T-helper 17 cell (primary cell): Measurements from ENCODE around the gene CUL1. TPM values are rescaled to one million over a fixed set of nuclear protein-coding genes. Genes with fewer than 3 reads are reported as not detected.
A peak's percentile ranks its signal among the peaks of the same experiment; 100 is the strongest.

ENCODE experiments used
- ATAC-seq: fragments of 150-1000 bp; cut with Tn5 transposase; 2 replicates; pipeline ENCODE4 v1.10.0; 2021; ENCODE audit warnings: mild to moderate bottlenecking, moderate library complexity
- DNase-seq, 3 donors: peaks; one replicate each; pipeline versions ENCODE4 v3.0.0 to v3.0.0-alpha.2; 2020 to 2021
- H3K9me3 ChIP-seq: one replicate; pipeline ENCODE4 v1.7.0; 2013; ENCODE audit warnings: low read length, mild to moderate bottlenecking; ENCODE audit not compliant: control insufficient read depth, poor library complexity, severe bottlenecking
- H3K27ac Mint-ChIP-seq: one replicate; pipeline ENCODE4 v1.8.0; 2022; ENCODE audit warnings: mild to moderate bottlenecking, moderate library complexity, mixed read lengths
- H3K27me3 Mint-ChIP-seq: one replicate; pipeline ENCODE4 v1.8.0; 2022; ENCODE audit warnings: mixed read lengths
- H3K36me3 Mint-ChIP-seq: one replicate; pipeline ENCODE4 v1.8.0; 2022; ENCODE audit warnings: low read depth, mixed read lengths
- H3K4me1 Mint-ChIP-seq: one replicate; pipeline ENCODE4 v1.8.0; 2022; ENCODE audit warnings: mild to moderate bottlenecking, mixed read lengths
- H3K4me3 Mint-ChIP-seq: one replicate; pipeline ENCODE4 v1.8.0; 2022; ENCODE audit warnings: mild to moderate bottlenecking, moderate library complexity, mixed read lengths
- total RNA-seq, 4 donors: library from RNA in 2 of 4; stranded (reverse) in 2 of 4; gene quantifications; one replicate each; pipeline ENCODE4 v1.2.3 and lab custom pipeline; 2022 to 2026

The CUL1 gene
- total RNA-seq, 2 donors from 2014 or later = 39.7 to 41.4 TPM

DNA sequence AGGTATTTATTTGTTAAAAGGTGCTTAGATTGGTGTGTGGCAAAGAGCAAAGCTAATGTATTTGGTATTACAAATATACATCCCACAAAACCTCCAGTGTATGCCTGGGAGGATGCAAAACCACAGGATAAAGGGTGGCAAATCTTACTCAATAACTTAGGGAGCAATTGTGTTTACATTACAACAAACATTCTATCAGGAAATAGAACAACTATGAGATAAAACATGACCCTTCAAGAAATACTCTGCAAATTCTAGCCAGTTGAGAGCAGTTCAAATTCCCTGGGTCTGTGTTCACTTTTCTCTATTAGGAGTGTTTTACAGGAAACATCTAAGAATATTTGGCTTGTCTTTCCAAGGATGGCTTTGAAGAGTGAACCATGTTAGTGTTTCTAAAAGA is 64.9 kb downstream of the CUL1 start:
- no peak overlapping the region for H3K27ac Mint-ChIP-seq
- H3K36me3 Mint-ChIP-seq = peaks cover 4% of the 10 kb centered on the region

DNA sequence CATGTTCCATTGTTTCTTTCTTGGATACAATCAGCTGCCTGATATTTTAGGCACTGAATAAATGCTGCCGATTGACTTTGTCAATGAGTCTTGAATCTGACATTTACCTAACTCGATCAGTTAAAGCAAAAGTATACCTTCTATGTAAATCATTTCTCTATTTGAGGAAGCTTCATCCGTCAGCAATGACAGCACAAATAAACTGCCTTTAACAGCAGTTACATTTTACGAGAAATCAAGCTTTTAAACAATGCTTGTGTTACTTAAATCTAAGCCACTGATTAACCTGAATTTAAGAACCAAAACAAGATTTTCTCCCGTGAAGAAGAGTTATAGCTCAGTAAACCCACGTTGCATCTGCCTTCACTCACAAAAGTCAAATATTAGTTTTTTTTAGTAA is 71.3 kb downstream of the CUL1 start:
- no peaks in the 10 kb centered on the region for H3K9me3 ChIP-seq
- no peak for ATAC-seq
- no peaks in the 10 kb centered on the region for H3K27me3 Mint-ChIP-seq
- peak overlapping the region; percentile 14 for H3K27ac Mint-ChIP-seq
- H3K4me1 Mint-ChIP-seq = peaks cover 24% of the 10 kb centered on the region
- no peak for DNase-seq
- no peak overlapping the region for H3K4me3 Mint-ChIP-seq
- peaks cover 4% of the 10 kb centered on the region for H3K36me3 Mint-ChIP-seq

More for the DNA sequence above, 64.9 kb downstream of the CUL1 start:
- Mint-ChIP-seq H3K4me3 (no peak overlapping the region), H3K4me1 (peaks cover 3% of the 10 kb centered on the region), H3K27me3 (no peaks in the 10 kb centered on the region)
- H3K9me3 ChIP-seq = no peaks in the 10 kb centered on the region
- DNase-seq (no peak), ATAC-seq (no peak)

DNA sequence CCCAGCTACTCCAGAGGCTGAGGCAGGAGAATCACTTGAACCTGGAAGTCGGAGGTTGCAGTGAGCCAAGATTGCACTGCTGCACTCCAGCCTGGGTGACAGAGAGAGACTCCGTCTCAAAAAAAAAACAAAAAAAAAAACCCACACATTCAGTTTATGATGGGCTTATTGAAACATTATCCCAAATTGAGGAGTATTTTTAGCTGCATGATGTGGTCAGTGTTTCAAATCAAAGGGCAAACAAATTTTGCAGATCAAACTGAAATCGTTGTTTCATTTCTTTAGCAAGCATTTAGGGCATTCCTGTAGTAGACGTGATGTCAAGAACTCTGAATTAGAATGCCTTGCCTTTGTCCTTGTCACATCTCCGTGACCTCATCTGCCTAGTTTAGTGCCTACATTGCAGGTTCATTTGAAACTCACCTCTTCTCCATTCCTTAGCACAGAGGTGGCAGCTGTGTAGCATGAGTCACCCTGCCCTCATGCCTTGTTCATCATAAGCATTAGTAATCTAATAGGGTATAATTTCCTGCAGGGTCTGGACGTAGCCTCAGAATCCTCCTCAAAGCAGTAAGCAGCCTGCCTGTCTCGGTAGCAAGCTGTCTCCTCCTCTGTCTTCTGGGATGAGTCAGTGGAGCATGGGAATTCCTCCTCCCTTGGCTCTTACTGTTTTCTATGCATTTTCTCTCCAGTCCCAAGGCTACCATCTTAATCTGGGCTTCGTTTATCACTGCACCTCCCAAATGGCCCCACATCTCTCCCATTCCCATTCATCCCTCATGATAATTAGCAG is 73.8 kb downstream of the CUL1 start:
- peak overlapping the region; percentile 94 for H3K27ac Mint-ChIP-seq
- peaks cover 31% of the 10 kb centered on the region for H3K4me1 Mint-ChIP-seq
- no peak overlapping the region for H3K4me3 Mint-ChIP-seq
- no peak for DNase-seq
- no peaks in the 10 kb centered on the region for H3K9me3 ChIP-seq
- peak; percentile 12 for ATAC-seq
- peaks cover 7% of the 10 kb centered on the region for H3K36me3 Mint-ChIP-seq
- no peaks in the 10 kb centered on the region for H3K27me3 Mint-ChIP-seq

DNA sequence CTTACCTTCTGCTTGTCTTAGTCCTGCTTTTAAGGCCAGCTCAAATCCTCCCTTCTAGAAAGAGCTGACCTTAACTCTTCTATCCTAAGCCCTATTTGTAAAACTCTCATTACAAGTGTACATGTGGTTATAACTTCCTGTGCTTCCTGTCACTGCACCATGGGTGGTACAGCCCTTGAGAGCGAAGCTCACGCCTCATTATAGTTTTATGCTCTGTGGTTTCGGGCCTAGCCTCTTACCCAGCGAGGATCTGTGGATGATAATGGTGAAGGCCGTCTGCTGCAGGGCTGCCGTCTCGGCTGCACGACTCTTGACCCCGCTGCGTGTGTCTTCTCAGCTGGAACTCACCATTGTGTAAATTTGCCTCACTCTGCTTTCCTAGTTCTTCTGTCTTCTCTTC is 74.6 kb downstream of the CUL1 start:
- H3K27me3 Mint-ChIP-seq = no peaks in the 10 kb centered on the region

DNA sequence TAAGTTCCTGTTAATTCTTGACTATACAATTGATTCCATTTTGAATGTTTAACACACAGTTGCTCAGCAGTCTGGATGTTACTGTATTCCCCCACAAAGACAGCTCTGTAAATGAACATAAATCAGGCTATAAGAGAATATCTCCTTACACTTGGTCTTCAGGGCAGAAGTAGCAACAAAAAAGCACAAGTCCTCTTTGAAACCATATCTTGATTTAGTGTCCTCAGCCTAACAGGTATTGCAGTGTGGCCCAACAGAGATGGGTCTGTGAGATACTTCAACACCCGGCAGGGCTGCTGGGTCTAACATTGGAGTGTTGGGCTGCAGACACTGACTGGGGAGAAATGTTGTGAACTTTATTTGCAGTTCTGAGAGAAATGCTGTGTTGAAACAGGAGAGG is 75.8 kb downstream of the CUL1 start:
- no peak for ATAC-seq
- Mint-ChIP-seq H3K27ac (no peak overlapping the region), H3K27me3 (no peaks in the 10 kb centered on the region), H3K36me3 (peaks cover 4% of the 10 kb centered on the region), H3K4me1 (peaks cover 36% of the 10 kb centered on the region), H3K4me3 (no peak overlapping the region)
- H3K9me3 ChIP-seq = no peaks in the 10 kb centered on the region
- no peak for DNase-seq

More for the DNA sequence above, 74.6 kb downstream of the CUL1 start:
- ATAC-seq (peak; percentile 98), DNase-seq (no peak)
- peak overlapping the region; percentile 94 for H3K27ac Mint-ChIP-seq
- no peaks in the 10 kb centered on the region for H3K9me3 ChIP-seq
- peaks cover 4% of the 10 kb centered on the region for H3K36me3 Mint-ChIP-seq
- H3K4me3 Mint-ChIP-seq = peak overlapping the region; percentile 86
- H3K4me1 Mint-ChIP-seq = peaks cover 32% of the 10 kb centered on the region

DNA sequence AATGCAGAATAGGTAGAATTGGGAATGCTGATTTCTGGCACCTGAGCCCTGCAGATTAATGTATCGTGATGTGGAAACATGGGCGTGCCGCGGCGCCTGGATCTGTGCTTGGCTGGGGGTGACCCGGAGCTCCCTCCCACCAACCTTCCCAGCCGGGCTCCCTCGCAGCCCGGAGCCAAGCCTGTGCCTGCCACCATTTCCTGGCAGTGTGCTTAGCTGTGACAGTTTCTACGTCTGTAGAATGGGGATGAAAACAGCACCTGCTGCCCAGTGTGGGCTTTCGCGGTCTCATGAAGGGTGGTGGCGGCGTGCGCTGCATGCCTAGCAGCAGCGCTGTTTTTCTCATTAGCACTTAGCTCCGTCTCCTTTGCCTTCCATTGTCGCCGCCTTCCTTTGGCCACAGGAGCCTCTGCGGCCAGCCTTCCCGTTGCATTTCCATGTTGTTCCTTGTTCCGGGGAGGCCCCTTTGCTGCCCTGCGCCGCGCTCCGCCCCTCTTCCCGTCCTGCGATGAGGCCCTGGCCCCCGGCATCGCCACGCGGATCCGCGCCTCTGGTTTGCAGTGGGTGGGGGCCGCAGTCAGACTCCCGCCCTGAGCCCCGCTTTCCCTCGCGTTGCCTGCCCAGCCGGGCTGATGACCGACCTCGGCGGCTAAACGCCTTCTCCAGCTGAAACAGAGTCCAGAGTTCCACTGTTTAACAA is 84.2 kb downstream of the CUL1 start:
- H3K4me3 Mint-ChIP-seq = no peak overlapping the region
- peaks cover 10% of the 10 kb centered on the region for H3K4me1 Mint-ChIP-seq
- no peak for DNase-seq
- H3K36me3 Mint-ChIP-seq = peaks cover 11% of the 10 kb centered on the region
- ATAC-seq = no peak
- no peak overlapping the region for H3K27ac Mint-ChIP-seq
- no peaks in the 10 kb centered on the region for H3K27me3 Mint-ChIP-seq
- H3K9me3 ChIP-seq = no peaks in the 10 kb centered on the region

DNA sequence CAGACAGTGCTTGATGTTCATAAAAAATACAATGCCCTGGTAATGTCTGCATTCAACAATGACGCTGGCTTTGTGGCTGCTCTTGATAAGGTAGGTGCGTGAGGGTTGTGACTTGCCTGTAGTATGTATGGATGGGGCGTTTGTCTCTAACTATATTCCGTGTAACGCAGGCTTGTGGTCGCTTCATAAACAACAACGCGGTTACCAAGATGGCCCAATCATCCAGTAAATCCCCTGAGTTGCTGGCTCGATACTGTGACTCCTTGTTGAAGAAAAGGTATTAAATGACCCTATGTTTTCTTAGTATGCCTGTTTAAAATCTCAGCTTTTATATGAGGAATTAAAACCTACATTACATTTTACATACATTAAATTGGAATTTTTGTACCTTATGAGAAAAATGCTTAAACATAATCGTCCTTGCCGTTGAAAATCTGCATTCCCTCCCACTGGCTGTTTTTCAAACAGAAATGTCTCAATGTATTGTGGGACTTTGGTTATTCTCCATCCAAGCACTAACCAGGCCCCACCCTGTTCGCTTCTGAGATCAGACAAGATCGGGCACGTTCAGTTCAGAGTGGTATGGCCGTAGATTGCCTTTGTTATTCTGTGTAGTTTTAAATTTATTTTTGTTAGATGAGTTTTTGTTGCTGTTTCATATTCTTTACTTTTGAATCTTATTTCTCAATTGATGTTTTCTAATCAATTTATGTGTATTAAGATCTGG is 85.3 kb downstream of the CUL1 start:
- no peaks in the 10 kb centered on the region for H3K9me3 ChIP-seq
- DNase-seq (no peak), ATAC-seq (no peak)
- peaks cover 14% of the 10 kb centered on the region for H3K36me3 Mint-ChIP-seq
- H3K27ac Mint-ChIP-seq = no peak overlapping the region
- no peaks in the 10 kb centered on the region for H3K27me3 Mint-ChIP-seq
- H3K4me3 Mint-ChIP-seq = no peak overlapping the region
- H3K4me1 Mint-ChIP-seq = peaks cover 10% of the 10 kb centered on the region

DNA sequence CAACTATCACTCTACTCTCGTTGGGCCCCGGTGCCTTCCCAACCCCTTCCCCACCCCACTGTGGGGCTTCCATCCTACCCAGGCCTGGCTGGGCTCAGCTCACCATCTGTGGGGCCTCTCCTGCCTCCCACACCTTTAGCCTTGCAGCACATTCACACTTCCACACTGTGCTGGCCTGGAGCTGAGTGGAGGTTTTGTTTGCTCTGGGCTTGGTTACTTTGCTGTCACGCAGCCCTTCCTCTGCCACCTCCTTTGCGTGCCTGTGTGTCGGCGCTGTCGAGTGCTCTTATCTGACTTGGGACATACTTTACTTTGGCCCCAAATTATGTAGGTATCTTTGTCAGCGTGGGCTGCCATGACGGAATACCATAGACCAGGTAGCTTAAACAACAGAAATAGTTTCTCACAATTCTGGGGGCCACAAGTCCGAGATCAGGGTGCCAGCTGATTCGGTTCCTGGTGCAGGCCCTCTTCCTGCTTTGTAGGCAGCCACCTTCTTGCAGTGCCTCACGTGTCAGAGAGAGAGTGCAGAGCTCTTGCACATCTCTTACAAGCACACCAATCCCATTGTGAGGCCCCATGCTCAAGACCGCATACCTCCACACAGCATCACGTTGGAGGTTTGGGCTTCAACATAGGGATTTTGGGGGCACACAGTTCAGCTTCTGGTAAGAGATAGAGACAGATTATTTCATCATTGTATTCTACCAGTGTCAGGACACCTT is 89.0 kb downstream of the CUL1 start:
- H3K9me3 ChIP-seq = no peaks in the 10 kb centered on the region
- no peak for ATAC-seq
- Mint-ChIP-seq H3K27me3 (no peaks in the 10 kb centered on the region), H3K36me3 (peaks cover 11% of the 10 kb centered on the region), H3K27ac (no peak overlapping the region), H3K4me3 (no peak overlapping the region), H3K4me1 (no peaks in the 10 kb centered on the region)
- DNase-seq = no peak

DNA sequence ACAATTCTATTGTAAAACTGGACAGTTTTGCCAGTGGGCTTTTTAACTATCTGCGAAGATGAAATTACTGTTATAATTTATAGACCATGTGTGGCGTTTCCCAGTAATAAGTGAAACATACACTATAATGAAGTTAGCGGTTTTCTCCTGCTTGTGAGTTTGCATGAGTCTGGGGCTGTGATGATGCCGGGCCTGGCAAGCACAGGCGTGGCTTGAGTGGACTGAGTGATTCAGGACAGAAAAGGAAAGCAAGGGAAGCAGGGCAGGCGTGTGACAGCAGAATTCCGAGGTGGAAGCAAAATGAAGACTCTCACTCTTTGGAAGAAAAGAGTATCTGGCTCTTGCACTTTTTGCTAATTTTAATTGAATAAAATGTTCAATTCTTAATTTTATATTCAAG is 90.5 kb downstream of the CUL1 start:
- Mint-ChIP-seq H3K36me3 (peaks cover 13% of the 10 kb centered on the region), H3K27ac (no peak overlapping the region)

DNA sequence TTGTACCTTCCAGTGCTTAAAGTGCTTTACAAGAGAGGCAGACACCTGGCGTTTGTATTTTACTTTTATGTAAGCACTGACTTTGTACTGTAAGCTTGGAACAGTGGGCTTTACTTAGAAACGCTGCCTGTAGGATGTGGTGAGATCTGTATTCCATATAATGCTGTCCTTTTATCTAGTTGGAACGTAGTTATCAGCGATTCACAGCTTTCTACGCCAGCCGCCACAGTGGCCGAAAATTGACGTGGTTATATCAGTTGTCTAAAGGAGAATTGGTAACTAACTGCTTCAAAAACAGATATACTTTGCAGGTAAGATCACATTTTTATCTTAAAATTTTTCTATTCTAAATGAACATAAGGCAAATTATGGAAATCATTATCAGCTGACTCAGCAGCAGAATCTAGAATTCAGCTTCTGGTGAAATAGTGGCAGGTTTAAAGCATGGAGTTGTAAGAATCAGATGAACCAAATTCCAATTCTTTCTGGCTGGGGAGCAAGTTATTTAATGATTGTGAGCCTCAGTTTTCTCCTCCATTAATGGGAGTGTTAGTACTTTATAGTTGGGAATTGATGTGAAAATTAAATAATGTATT is 91.5 kb downstream of the CUL1 start:
- DNase-seq = no peak
- Mint-ChIP-seq H3K36me3 (peaks cover 13% of the 10 kb centered on the region), H3K4me1 (no peaks in the 10 kb centered on the region), H3K27me3 (no peaks in the 10 kb centered on the region), H3K27ac (no peak overlapping the region), H3K4me3 (no peak overlapping the region)
- no peaks in the 10 kb centered on the region for H3K9me3 ChIP-seq
- no peak for ATAC-seq

More for the DNA sequence above, 90.5 kb downstream of the CUL1 start:
- ATAC-seq (no peak), DNase-seq (no peak)
- no peaks in the 10 kb centered on the region for H3K4me1 Mint-ChIP-seq
- peak overlapping the region; percentile 36 for H3K4me3 Mint-ChIP-seq
- H3K9me3 ChIP-seq = no peaks in the 10 kb centered on the region
- no peaks in the 10 kb centered on the region for H3K27me3 Mint-ChIP-seq

DNA sequence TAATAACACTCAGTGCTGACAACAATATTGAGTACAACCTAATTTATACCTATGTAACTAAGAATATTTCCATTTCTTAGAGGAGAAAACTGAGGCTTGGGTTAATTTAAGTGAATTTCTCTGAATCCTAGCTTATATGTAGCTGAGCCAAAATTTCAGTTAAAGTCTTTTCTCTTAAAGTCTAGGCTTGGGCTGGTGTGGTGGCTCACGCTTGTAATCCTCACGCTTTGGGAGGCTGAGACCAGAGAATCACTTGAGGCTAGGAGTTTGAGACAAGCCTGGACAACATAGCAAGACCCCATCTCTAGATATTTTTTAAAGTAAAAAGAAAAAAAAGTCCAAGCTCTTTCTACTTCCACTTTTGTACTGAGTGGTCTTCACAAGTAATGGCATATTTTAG is 92.1 kb downstream of the CUL1 start:
- no peak for ATAC-seq
- H3K27ac Mint-ChIP-seq = no peak overlapping the region
- peaks cover 13% of the 10 kb centered on the region for H3K36me3 Mint-ChIP-seq
- H3K9me3 ChIP-seq = no peaks in the 10 kb centered on the region
- H3K4me3 Mint-ChIP-seq = no peak overlapping the region
- no peaks in the 10 kb centered on the region for H3K27me3 Mint-ChIP-seq
- H3K4me1 Mint-ChIP-seq = no peaks in the 10 kb centered on the region
- no peak for DNase-seq

DNA sequence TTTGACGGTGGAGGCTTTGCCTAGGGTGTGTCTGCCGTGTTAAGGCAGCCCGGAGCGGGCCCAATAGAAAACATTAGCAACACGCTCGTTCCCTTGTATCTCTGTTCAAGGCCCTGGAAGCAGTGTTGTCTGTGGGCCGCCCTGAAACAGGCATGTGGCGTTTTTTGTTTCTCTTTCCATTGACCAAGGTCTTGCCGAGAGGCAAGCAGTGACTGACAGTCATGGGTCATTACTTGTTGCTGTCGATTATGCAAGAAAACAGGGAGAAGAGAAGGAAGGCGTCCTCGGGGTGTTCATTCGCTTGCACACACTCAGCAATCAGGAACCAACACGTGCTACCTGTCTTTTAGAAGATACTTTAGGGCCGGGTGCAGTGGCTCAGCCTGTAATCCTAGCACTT is 92.8 kb downstream of the CUL1 start:
- H3K4me3 Mint-ChIP-seq = no peak overlapping the region
- H3K9me3 ChIP-seq = no peaks in the 10 kb centered on the region
- H3K27me3 Mint-ChIP-seq = no peaks in the 10 kb centered on the region
- DNase-seq (no peak), ATAC-seq (no peak)
- peaks cover 13% of the 10 kb centered on the region for H3K36me3 Mint-ChIP-seq
- peak overlapping the region; percentile 67 for H3K27ac Mint-ChIP-seq
- H3K4me1 Mint-ChIP-seq = no peaks in the 10 kb centered on the region
